GM08714 (cell line): ENCODE data around the gene EVC2.

Experiments used
- H3K4me3 ChIP-seq: fragments of 200-500 bp; sonication (Bioruptor generic); 2 replicates; pipeline ENCODE4 v1.5.1; 2014; ENCODE audit warnings: mild to moderate bottlenecking, low read length, inconsistent platforms
- ZNF274 ChIP-seq: IDR thresholded peaks from 2 replicates; pipeline ENCODE4 v1.6.1; 2012; ENCODE audit warnings: mild to moderate bottlenecking, low read depth, low read length

Gene EVC2

DNA sequence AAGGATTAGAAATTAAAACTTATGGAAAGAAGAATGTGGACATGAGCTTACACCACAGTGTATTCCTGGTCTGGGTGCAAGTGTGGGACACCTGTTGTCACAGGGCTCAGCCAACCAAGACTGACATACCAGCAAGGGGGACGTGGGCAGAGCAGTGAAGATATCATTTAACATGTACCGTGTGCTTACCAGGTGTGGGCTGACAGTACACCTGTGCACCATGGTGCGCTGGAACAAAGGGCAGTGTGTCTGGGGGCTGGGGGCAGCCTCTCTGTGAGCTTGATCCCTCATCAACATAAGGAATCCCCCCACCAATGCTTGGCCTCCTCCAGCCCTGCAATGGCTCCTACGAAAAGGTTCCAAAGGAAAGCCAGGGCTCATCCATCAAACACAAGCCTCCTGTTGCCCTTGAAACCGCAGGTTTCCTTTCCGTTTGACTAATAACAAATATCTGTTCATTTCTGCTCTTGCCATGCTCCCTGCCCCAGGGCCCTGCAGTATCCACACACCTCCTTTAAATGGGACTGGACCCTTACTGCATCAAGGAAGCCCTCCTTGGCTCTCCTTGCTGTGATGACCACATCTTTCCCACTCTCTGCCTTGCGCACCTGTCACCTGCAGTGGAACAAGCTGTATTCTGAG lies 16.7 kb downstream of the EVC2 start:
- TF ChIP-seq ZNF274 = no peak
- no peak overlapping the region for H3K4me3 ChIP-seq

DNA sequence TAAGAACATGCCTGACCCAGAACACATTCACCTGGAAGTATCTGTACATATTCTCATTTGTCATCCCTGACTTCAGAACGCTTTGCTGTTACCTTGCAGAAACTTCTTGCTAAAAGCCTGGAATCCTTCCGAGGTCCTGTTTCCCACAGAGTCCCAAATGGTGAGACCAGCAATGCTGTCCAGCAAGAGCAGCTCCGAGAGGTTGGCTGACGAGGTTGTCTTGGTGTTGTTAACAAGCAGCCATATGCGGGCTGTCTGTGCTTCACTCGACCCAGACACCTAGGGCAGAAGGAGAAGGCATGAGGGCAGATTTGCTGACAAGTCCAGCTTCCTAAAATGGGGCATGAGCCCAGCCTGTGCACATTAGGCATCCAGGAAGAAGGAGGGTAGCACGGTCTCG lies 19.3 kb downstream of the EVC2 start:
- no peak for TF ChIP-seq ZNF274
- H3K4me3 ChIP-seq = no peak overlapping the region

GRCh38 chr4:5686338-5686737 lies 22.0 kb downstream of the EVC2 start:
- H3K4me3 ChIP-seq = no peak overlapping the region
- TF ChIP-seq ZNF274 = no peak

DNA sequence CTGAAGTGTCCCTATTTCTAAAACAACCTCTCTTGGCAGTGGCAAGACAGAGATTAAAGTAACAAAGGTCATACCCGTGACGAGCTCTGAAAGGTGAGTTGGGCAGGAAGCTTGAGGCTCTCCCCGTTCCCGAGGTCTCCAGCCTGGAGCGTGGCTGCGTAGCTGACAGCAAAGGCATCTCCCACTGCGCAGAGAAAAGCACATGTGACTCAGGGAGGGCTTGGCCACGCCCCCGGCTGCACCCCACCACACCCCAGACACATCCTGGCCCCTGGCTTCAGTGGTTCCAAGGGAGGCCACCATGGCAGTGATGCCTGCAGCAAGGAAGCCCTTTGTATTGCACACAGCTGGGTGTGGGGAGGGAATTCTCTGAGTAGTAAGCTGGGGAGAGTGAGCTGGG lies 23.1 kb downstream of the EVC2 start:
- no peak overlapping the region for H3K4me3 ChIP-seq
- TF ChIP-seq ZNF274 = no peak

GRCh38 chr4:5683566-5683965 lies 24.8 kb downstream of the EVC2 start:
- no peak for TF ChIP-seq ZNF274

GRCh38 chr4:5678977-5679376 lies 29.4 kb downstream of the EVC2 start:
- H3K4me3 ChIP-seq = no peak overlapping the region
- TF ChIP-seq ZNF274 = no peak

More at GRCh38 chr4:5683566-5683965, 24.8 kb downstream of the EVC2 start:
- no peak overlapping the region for H3K4me3 ChIP-seq

GRCh38 chr4:5676763-5677162 lies 31.6 kb downstream of the EVC2 start:
- no peak overlapping the region for H3K4me3 ChIP-seq
- no peak for TF ChIP-seq ZNF274

DNA sequence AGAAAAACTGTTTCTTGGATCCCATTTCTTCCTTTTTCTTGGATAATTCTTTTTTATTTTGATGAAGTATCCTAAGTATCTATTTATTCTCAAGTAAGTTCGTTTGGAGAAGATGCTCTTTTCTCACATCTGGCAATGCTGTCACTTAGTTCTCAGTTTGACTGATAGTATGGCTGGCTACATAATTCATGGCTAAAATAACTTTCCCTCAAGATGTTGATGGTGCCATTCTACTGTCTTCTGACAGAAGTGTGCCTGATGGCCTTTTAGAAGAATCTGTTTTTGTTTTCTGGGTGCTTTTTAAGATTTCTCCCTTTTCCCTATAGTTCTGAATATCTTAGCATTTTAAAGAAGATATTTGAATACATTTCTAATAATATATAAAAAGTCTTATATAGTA lies 41.6 kb downstream of the EVC2 start:
- TF ChIP-seq ZNF274 = no peak
- H3K4me3 ChIP-seq = no peak overlapping the region

DNA sequence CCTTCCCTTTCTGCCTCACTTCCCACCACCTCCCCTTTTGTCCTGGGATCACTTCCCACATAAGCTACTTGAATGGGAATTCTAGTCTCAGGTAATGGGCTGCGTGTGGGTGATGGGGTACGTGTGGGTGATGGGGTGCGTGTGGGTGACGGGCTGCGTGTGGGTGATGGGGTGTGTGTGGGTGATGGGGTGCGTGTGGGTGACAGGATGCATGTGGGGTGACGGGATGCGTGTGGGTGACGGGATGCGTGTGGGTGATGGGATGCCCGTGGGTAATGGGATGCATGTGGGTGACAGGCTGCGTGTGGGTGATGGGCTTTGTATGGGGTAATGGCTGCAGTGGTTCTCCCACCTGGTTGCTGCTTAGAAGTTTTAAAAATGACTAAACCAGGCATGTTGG lies 43.6 kb downstream of the EVC2 start:
- TF ChIP-seq ZNF274 = no peak
- no peak overlapping the region for H3K4me3 ChIP-seq

- no peak for TF ChIP-seq ZNF274
- no peak overlapping the region for H3K4me3 ChIP-seq
Measured at GRCh38 chr4:5662555-5662954, 45.8 kb downstream of the EVC2 start.

DNA sequence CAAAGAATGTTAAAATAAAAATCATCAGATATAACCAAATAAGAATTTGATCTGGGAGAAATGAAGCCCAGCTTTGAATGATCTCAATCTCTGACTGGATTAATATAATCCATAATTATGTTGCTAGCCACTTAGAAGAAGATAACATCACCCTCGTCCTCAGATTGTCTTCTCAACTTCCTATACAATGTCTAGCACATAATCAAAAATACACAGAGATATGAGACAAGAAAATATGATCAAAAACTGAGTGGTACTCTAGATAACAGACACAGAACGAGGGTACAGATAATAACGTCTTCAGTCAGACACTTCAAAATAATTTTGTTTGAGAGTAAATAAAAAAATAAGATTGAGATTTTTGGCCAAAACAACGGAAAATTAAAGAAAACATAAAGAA lies 47.1 kb downstream of the EVC2 start:
- H3K4me3 ChIP-seq = no peak overlapping the region
- TF ChIP-seq ZNF274 = no peak

- no peak for TF ChIP-seq ZNF274
- H3K4me3 ChIP-seq = no peak overlapping the region
Measured at GRCh38 chr4:5660185-5660584, 48.2 kb downstream of the EVC2 start.

GRCh38 chr4:5658974-5659373 lies 49.4 kb downstream of the EVC2 start:
- TF ChIP-seq ZNF274 = no peak
- no peak overlapping the region for H3K4me3 ChIP-seq

DNA sequence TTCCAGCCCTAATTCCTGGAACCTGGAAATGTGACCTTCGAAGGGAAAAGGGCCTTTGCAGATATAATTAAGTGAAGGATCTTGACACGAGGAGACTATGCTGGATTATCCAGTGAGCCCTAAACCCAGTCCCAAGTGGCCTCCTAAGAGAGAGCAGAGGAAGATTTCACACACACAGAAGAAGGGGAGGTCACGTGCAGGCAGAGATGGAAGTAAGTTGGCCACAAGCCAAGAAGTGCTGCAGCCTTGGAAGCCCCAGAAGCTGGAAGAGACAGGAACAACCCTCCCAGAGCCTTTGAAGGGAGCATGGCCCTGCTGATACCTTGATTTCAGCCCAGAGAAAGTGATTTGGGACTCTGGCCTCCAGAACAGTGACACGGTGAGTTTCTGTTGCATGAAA lies 51.9 kb downstream of the EVC2 start:
- no peak for TF ChIP-seq ZNF274
- H3K4me3 ChIP-seq = no peak overlapping the region

- no peak overlapping the region for H3K4me3 ChIP-seq
- no peak for TF ChIP-seq ZNF274
Measured at GRCh38 chr4:5654791-5655190, 53.6 kb downstream of the EVC2 start.

- no peak for TF ChIP-seq ZNF274
Measured at GRCh38 chr4:5651089-5651488, 57.3 kb downstream of the EVC2 start.

More at GRCh38 chr4:5651089-5651488, 57.3 kb downstream of the EVC2 start:
- no peak overlapping the region for H3K4me3 ChIP-seq
